ENCODE results near the gene CLMN. TPM values are rescaled to one million over a fixed set of nuclear protein-coding genes. Genes with fewer than 3 reads are reported as not detected.

Gene CLMN
- total and polyA plus RNA-seq, 2 of the 13 experiments (the other 11 are each of a cell fraction or from before 2014, with no cell fraction given), result 15.1 to 16.7 TPM

DNA sequence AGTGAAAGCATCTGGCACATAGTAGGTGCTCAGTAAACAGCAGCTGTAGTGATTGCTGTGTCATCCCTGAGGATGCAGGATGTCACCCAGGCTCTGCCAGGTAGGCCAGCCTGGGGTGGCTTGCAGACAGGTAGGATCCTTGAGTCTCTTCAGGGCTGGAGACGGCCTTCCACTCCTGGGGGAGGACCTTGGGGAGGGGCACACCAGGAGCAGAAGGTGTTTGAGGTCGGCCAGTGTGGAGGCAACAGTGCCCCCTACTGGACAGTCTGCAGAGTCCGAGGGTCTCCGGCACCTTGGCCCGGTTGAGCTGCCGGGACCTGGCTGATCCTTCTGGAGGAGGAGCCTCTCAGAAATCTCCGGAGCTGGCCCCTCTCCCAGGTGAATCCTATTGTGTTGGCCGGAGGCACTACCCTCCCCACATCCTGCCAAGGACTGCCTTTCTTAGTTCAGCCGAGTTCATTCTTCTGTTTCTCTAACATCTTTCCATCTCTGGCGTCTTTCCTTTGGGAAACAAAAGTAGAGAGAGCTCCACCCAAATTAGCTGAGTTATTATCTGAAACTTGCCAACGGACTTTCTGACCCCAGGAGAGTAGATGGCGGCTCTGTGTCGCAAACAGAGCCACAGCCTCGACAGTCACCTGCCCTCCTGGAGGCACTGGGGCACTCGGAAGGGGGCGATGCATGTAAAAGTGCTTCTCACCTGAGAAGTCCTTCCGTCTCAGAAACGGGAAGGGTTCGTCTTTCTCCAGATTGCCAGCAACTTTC is 41.8 kb upstream of the CLMN start:
- Histone ChIP-seq H3K4me2 (ENCODE audit: low read depth, low read length) (peak overlapping the region; percentile 71), H3K4me1 (ENCODE audit: insufficient read depth, low read length) (peaks cover 51% of the 10 kb centered on the region), H3K9me3 (ENCODE audit: low read length) (no peaks in the 10 kb centered on the region), H3K9ac (ENCODE audit: insufficient read depth, low read depth, low read length) (no peak overlapping the region), H4K20me1 (ENCODE audit: insufficient read depth, low read length) (no peaks in the 10 kb centered on the region), H3K27ac (ENCODE audit: extremely low read length, insufficient read depth, low read length) (no peak overlapping the region), H3K27me3 (ENCODE audit: control insufficient read depth in 1 of 2, insufficient read depth in 2 of 2, low read length in 2 of 2) (no peaks in the 10 kb centered on the region), H3K79me2 (ENCODE audit: insufficient read depth, low read length) (no peaks in the 10 kb centered on the region), H2AFZ (ENCODE audit: low read length) (no peak overlapping the region), H3K4me3 (replicated peaks in 1 of 3; ENCODE audit: insufficient read depth in 1 of 3, low read depth in 2 of 3, low read length in 3 of 3) (peak overlapping the region in 2 of 3 experiments; percentile 46 to 51; a peak in 3 of 6 replicates), H3K36me3 (replicated peaks in 1 of 2; ENCODE audit: control insufficient read depth in 1 of 2, insufficient read depth in 2 of 2, low read length in 2 of 2) (no peaks in the 10 kb centered on the region)
- CTCF ChIA-PET (ENCODE audit: low intra/inter-chr PET ratio, low total read pairs), result interaction anchor here (1.6 kb wide), 1 partner anchor 132 kb away, joined by 4 read pairs; no protein-coding TSS in a partner anchor
- POLR2A ChIA-PET, result interaction anchor here (1.0 kb wide), 1 partner anchor 42 kb away, joined by 4 read pairs; the partner anchor contains the start of gene CLMN
- intact Hi-C loops (cut with micrococcal nuclease; ENCODE audit: unreplicated experiment) (loop anchor here (10.0 kb wide), 1 partner anchor 247 kb away; no protein-coding TSS in a partner anchor), in situ Hi-C loops (cut with HindIII; ENCODE audit: extremely low pct_ligation_motif_present, low pct_unique_long_range_greater_than_20kb) (no loop called here)
- 0% methylated on average over 9 of the region's 19 CpGs for WGBS (ENCODE audit: low lambda C conversion rate)
- ATAC-seq, result peak; percentile 81
- BruUV-seq (replicated peaks), result no TSS peak
- DNase-seq (ENCODE audit: low spot score), result no peak
- no peak for FAIRE-seq
- TF ChIP-seq PRDM4 (CRISPR knock-in tag; IDR thresholded peaks at IDR 0.05; ENCODE audit: borderline replicate concordance) (no peak), RAD21 (CRISPR knock-in tag; IDR thresholded peaks at IDR 0.05) (peak; percentile 75), KAT8 (CRISPR knock-in tag; IDR thresholded peaks at IDR 0.05) (no peak), POGK (CRISPR knock-in tag; conservative IDR thresholded peaks at IDR 0.05) (0 out of 2 replicates have a peak, but pooled peaks have one; percentile 35), ZNF121 (CRISPR knock-in tag; IDR thresholded peaks at IDR 0.05) (peak; percentile 84), EZH2 (conservative IDR thresholded peaks at IDR 0.05; ENCODE audit: low read depth, low read length) (no peak), ZNF772 (CRISPR knock-in tag; IDR thresholded peaks at IDR 0.05) (no peak), ZNF768 (CRISPR knock-in tag; IDR thresholded peaks at IDR 0.05) (peak; percentile 20; the same call in 1 of the 2 replicates), TOPORS (CRISPR knock-in tag; IDR thresholded peaks at IDR 0.05) (no peak), EED (CRISPR knock-in tag; IDR thresholded peaks at IDR 0.05) (no peak), HOMEZ (CRISPR knock-in tag; IDR thresholded peaks at IDR 0.05; ENCODE audit: low read depth) (no peak), ZNF652 (CRISPR knock-in tag; IDR thresholded peaks at IDR 0.05; ENCODE audit: borderline replicate concordance, low read depth) (no peak)
- TF ChIP-seq, protein P1, sequence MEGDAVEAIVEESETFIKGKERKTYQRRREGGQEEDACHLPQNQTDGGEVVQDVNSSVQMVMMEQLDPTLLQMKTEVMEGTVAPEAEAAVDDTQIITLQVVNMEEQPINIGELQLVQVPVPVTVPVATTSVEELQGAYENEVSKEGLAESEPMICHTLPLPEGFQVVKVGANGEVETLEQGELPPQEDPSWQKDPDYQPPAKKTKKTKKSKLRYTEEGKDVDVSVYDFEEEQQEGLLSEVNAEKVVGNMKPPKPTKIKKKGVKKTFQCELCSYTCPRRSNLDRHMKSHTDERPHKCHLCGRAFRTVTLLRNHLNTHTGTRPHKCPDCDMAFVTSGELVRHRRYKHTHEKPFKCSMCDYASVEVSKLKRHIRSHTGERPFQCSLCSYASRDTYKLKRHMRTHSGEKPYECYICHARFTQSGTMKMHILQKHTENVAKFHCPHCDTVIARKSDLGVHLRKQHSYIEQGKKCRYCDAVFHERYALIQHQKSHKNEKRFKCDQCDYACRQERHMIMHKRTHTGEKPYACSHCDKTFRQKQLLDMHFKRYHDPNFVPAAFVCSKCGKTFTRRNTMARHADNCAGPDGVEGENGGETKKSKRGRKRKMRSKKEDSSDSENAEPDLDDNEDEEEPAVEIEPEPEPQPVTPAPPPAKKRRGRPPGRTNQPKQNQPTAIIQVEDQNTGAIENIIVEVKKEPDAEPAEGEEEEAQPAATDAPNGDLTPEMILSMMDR (CRISPR knock-in tag; IDR thresholded peaks at IDR 0.05), result peak; percentile 84
- TF ChIP-seq, protein P2, sequence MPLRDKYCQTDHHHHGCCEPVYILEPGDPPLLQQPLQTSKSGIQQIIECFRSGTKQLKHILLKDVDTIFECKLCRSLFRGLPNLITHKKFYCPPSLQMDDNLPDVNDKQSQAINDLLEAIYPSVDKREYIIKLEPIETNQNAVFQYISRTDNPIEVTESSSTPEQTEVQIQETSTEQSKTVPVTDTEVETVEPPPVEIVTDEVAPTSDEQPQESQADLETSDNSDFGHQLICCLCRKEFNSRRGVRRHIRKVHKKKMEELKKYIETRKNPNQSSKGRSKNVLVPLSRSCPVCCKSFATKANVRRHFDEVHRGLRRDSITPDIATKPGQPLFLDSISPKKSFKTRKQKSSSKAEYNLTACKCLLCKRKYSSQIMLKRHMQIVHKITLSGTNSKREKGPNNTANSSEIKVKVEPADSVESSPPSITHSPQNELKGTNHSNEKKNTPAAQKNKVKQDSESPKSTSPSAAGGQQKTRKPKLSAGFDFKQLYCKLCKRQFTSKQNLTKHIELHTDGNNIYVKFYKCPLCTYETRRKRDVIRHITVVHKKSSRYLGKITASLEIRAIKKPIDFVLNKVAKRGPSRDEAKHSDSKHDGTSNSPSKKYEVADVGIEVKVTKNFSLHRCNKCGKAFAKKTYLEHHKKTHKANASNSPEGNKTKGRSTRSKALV (CRISPR knock-in tag; IDR thresholded peaks at IDR 0.05), result no peak

All from HepG2 (cell line).